Kidney (tissue), 14 donors: ENCODE results near the gene B4GALT3. TPM values are rescaled to one million over a fixed set of nuclear protein-coding genes. Genes with fewer than 3 reads are reported as not detected.

Source experiments
- DNase-seq, 5 donors: peaks; one replicate each; pipeline ENCODE4 v3.0.0-alpha.2; 2013 to 2020
- FAIRE-seq: peaks from 2 replicates; lab custom pipeline; 2012; peaks lifted over from hg19 to GRCh38; lab: Jason Lieb, UNC
- H3K27ac ChIP-seq, 2 donors: one replicate each; pipeline ENCODE4 v1.7.0; 2013; ENCODE audit warnings: low read depth in 2 of 2, low read length in 2 of 2, inconsistent platforms in 1 of 2
- H3K27me3 ChIP-seq: one replicate; pipeline ENCODE4 v1.7.1; 2013; ENCODE audit warnings: low read length, inconsistent platforms; ENCODE audit not compliant: control insufficient read depth, insufficient read depth
- H3K36me3 ChIP-seq, 3 donors: one replicate each; pipeline versions ENCODE4 v1.7.0 to v1.7.1; 2013; ENCODE audit warnings: low read length in 3 of 3, control low read depth in 1 of 3, inconsistent platforms in 1 of 3; ENCODE audit not compliant: insufficient read depth in 3 of 3, control insufficient read depth in 2 of 3
- H3K4me1 ChIP-seq, 3 donors: one replicate each; pipeline versions ENCODE4 v1.7.0 to v1.7.1; 2013; ENCODE audit warnings: low read length in 3 of 3, inconsistent platforms in 1 of 3, low read depth in 1 of 3; ENCODE audit not compliant: control insufficient read depth in 2 of 3, insufficient read depth in 2 of 3
- H3K4me3 ChIP-seq, 3 donors: one replicate each; pipeline versions ENCODE4 v1.7.0 to v1.8.1; 2013; ENCODE audit warnings: low read length in 3 of 3, control low read depth in 1 of 3, inconsistent platforms in 1 of 3
- H3K9ac ChIP-seq, 3 donors: one replicate each; pipeline versions ENCODE4 v1.7.0 to v1.7.1; 2013; ENCODE audit warnings: low read length in 3 of 3, control low read depth in 1 of 3, inconsistent platforms in 1 of 3
- H3K9me3 ChIP-seq, 3 donors: one replicate each; pipeline versions ENCODE4 v1.7.0 to v1.7.1; 2013; ENCODE audit warnings: low read length in 3 of 3, control low read depth in 1 of 3, inconsistent platforms in 1 of 3; ENCODE audit not compliant: control insufficient read depth in 2 of 3, insufficient read depth in 1 of 3
- intact Hi-C: fragments of 100-400 bp; cut with DNase I; formaldehyde crosslinking; loops from one replicate; pipeline ENCODE4 v1.11.1; 2022
- microRNA-seq: library from miRNA; unstranded; fragments of <30 nt; microRNA quantifications from one replicate; pipeline ENCODE4 v1.2.0, GENCODE V29; 2020
- polyA plus RNA-seq: library from polyadenylated mRNA; stranded (reverse); fragments of 350-450 nt; fragmentation: Illumina TruSeq; extraction: RNeasy Lipid Tissue Mini Kit (QIAGEN cat#74804); gene quantifications from one replicate; pipeline ENCODE4 v1.2.3, GENCODE V29; 2014; ENCODE audit warnings: low read depth, low replicate concordance; ENCODE audit not compliant: insufficient read depth
- total RNA-seq: library from RNA; stranded (reverse); fragmentation: NEBNext Ultra II Directional; extraction: Animal tissue kit (Norgen Biotek cat#: 25700); gene quantifications from one replicate; pipeline ENCODE4 v1.2.1, GENCODE V29; 2021
- TF ChIP-seq, protein P1 (sequence below): IDR thresholded peaks from 3 replicates; pipeline ENCODE4 v1.5.1; 2012; ENCODE audit warnings: mild to moderate bottlenecking, moderate library complexity, borderline replicate concordance; ENCODE audit not compliant: insufficient read depth; ENCODE audit errors: extremely low read depth
- donor health status: control.
- donor health status: control.
- donor health status: control.
- donor health status: control.
- donor health status: control.
- donor health status: DM: yes; HTN: yes; CAD: no.
- donor health status: Normal renal cell carcinoma (clear cell type).

The B4GALT3 gene
- total and polyA plus RNA-seq, 2 donors from 2014 or later = 22.9 to 33.5 TPM

DNA sequence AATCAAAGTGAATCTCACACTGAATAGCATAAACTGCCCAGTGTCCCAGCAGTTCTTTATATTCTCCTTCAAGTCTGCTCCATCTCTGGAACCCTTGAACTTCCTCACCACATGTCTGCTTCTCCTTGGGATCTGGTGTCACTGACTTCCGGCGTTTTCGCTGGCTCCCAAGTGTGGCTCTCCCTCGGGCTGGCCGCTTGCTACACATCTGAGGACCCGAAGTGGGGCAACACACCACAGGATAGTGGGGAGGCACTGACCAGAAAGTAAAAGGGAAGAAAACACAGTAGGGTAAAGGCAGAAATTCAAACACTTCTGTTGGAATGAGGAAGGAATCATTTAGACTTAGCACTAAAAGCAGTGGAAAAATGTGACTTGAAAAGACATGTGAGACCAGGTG, 54.3 kb downstream of the B4GALT3 start:
- FAIRE-seq (no peak), DNase-seq (no peak)
- peaks cover 4 to 36% (median 27%) of the 10 kb centered on the region in 3 donors for H3K4me1 ChIP-seq
- TF ChIP-seq, protein P1, sequence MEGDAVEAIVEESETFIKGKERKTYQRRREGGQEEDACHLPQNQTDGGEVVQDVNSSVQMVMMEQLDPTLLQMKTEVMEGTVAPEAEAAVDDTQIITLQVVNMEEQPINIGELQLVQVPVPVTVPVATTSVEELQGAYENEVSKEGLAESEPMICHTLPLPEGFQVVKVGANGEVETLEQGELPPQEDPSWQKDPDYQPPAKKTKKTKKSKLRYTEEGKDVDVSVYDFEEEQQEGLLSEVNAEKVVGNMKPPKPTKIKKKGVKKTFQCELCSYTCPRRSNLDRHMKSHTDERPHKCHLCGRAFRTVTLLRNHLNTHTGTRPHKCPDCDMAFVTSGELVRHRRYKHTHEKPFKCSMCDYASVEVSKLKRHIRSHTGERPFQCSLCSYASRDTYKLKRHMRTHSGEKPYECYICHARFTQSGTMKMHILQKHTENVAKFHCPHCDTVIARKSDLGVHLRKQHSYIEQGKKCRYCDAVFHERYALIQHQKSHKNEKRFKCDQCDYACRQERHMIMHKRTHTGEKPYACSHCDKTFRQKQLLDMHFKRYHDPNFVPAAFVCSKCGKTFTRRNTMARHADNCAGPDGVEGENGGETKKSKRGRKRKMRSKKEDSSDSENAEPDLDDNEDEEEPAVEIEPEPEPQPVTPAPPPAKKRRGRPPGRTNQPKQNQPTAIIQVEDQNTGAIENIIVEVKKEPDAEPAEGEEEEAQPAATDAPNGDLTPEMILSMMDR = no peak
- no peaks in the 10 kb centered on the region for H3K27me3 ChIP-seq
- intact Hi-C loops = no loop called here
- peaks cover 8 to 60% (median 38%) of the 10 kb centered on the region in 3 donors for H3K36me3 ChIP-seq
- H3K9ac ChIP-seq = no peak overlapping the region
- no peaks in the 10 kb centered on the region for H3K9me3 ChIP-seq
- no peak overlapping the region for H3K4me3 ChIP-seq
- no peak overlapping the region for H3K27ac ChIP-seq

DNA sequence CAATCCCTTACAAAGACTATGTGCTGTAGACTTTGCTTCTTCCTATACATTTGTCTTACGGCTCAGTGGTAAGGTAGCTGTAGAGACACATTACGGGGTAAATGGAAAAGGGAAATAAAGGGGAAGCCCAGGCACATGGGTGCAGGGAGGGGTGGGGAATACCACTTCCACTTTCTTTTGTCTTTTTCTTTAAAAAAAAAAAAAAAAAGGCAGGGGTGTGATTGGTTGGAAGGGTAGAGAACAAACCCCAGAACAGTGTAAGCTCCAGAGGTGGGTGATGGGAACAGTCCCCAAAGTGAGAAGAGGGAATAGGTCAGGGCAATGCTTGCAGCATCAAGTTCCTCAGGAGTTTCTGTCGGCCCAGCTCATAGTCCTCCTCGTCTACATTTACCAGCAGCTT, 55.5 kb downstream of the B4GALT3 start:
- FAIRE-seq (no peak), DNase-seq (no peak)
- Histone ChIP-seq H3K9ac (no peak overlapping the region), H3K9me3 (no peaks in the 10 kb centered on the region), H3K4me3 (no peak overlapping the region), H3K36me3 (peaks cover 5 to 50% (median 31%) of the 10 kb centered on the region in 3 donors), H3K27ac (no peak overlapping the region), H3K4me1 (peaks cover 4 to 26% (median 23%) of the 10 kb centered on the region in 3 donors), H3K27me3 (no peaks in the 10 kb centered on the region)
- intact Hi-C loops = no loop called here
- TF ChIP-seq, protein P1 = no peak

Small RNAs within 50 kb of the gene (microRNA-seq; reads per million reads assigned to microRNA genes)
- gene MIR5187 = not detected

Other genes starting within 250 kb of the B4GALT3 start
- not detected for gene ITLN2, start 222.7 kb downstream of the B4GALT3 start, total RNA-seq
- 0.88 TPM for gene ITLN2, start 222.7 kb downstream of the B4GALT3 start, polyA plus RNA-seq
- 117 TPM for gene F11R, start 156.4 kb downstream of the B4GALT3 start, total RNA-seq
- 36.9 TPM for gene F11R, start 156.4 kb downstream of the B4GALT3 start, polyA plus RNA-seq
- 74.5 TPM for gene TSTD1, start 138.5 kb downstream of the B4GALT3 start, total RNA-seq
- 200 TPM for gene TSTD1, start 138.5 kb downstream of the B4GALT3 start, polyA plus RNA-seq
- 56.1 TPM for gene USF1, start 131.5 kb downstream of the B4GALT3 start, total RNA-seq
- gene USF1, start 131.5 kb downstream of the B4GALT3 start, polyA plus RNA-seq = 48.7 TPM
- 21.6 TPM for gene ARHGAP30, start 107.6 kb downstream of the B4GALT3 start, total RNA-seq
- 1.2 TPM for gene ARHGAP30, start 107.6 kb downstream of the B4GALT3 start, polyA plus RNA-seq
- 12.8 TPM for gene NECTIN4, start 87.9 kb downstream of the B4GALT3 start, total RNA-seq
- 2.7 TPM for gene NECTIN4, start 87.9 kb downstream of the B4GALT3 start, polyA plus RNA-seq
- 21.9 TPM for gene KLHDC9, start 79.1 kb downstream of the B4GALT3 start, total RNA-seq
- gene KLHDC9, start 79.1 kb downstream of the B4GALT3 start, polyA plus RNA-seq = 32.2 TPM
- gene PFDN2, start 59.5 kb downstream of the B4GALT3 start, total RNA-seq = 46.7 TPM
- 149 TPM for gene PFDN2, start 59.5 kb downstream of the B4GALT3 start, polyA plus RNA-seq
- 42.3 TPM for gene NIT1, start 59.4 kb downstream of the B4GALT3 start, total RNA-seq
- gene NIT1, start 59.4 kb downstream of the B4GALT3 start, polyA plus RNA-seq = 91.5 TPM
- 37.2 TPM for gene DEDD, start 44.8 kb downstream of the B4GALT3 start, total RNA-seq
- gene DEDD, start 44.8 kb downstream of the B4GALT3 start, polyA plus RNA-seq = 23.2 TPM
- 96.9 TPM for gene UFC1, start 23.5 kb downstream of the B4GALT3 start, total RNA-seq
- 175 TPM for gene UFC1, start 23.5 kb downstream of the B4GALT3 start, polyA plus RNA-seq
- 26.3 TPM for gene USP21, start 18.0 kb downstream of the B4GALT3 start, total RNA-seq
- 27.7 TPM for gene USP21, start 18.0 kb downstream of the B4GALT3 start, polyA plus RNA-seq
- 23.6 TPM for gene PPOX, start 11.1 kb downstream of the B4GALT3 start, total RNA-seq
- 29.4 TPM for gene PPOX, start 11.1 kb downstream of the B4GALT3 start, polyA plus RNA-seq
- 14.0 TPM for gene ADAMTS4, start 21.5 kb upstream of the B4GALT3 start, total RNA-seq
- gene ADAMTS4, start 21.5 kb upstream of the B4GALT3 start, polyA plus RNA-seq = 0.26 TPM
- 92.7 TPM for gene NDUFS2, start 24.9 kb upstream of the B4GALT3 start, total RNA-seq
- 197 TPM for gene NDUFS2, start 24.9 kb upstream of the B4GALT3 start, polyA plus RNA-seq
- 43.4 TPM for gene FCER1G, start 37.8 kb upstream of the B4GALT3 start, total RNA-seq
- 38.9 TPM for gene FCER1G, start 37.8 kb upstream of the B4GALT3 start, polyA plus RNA-seq
- not detected for gene APOA2, start 46.1 kb upstream of the B4GALT3 start, total RNA-seq
- not detected for gene APOA2, start 46.1 kb upstream of the B4GALT3 start, polyA plus RNA-seq
- gene TOMM40L, start 48.6 kb upstream of the B4GALT3 start, total RNA-seq = 12.1 TPM
- 29.0 TPM for gene TOMM40L, start 48.6 kb upstream of the B4GALT3 start, polyA plus RNA-seq
- not detected for gene NR1I3, start 60.7 kb upstream of the B4GALT3 start, total RNA-seq
- gene NR1I3, start 60.7 kb upstream of the B4GALT3 start, polyA plus RNA-seq = 19.6 TPM
- 1.3 TPM for gene PCP4L1, start 81.2 kb upstream of the B4GALT3 start, total RNA-seq
- gene PCP4L1, start 81.2 kb upstream of the B4GALT3 start, polyA plus RNA-seq = 1.2 TPM
- 4.1 TPM for gene MPZ, start 132.5 kb upstream of the B4GALT3 start, total RNA-seq
- gene MPZ, start 132.5 kb upstream of the B4GALT3 start, polyA plus RNA-seq = 3.0 TPM
- gene SDHC, start 136.9 kb upstream of the B4GALT3 start, total RNA-seq = 209 TPM
- 390 TPM for gene SDHC, start 136.9 kb upstream of the B4GALT3 start, polyA plus RNA-seq
- 3.4 TPM for gene CFAP126, start 190.4 kb upstream of the B4GALT3 start, total RNA-seq
- 2.5 TPM for gene CFAP126, start 190.4 kb upstream of the B4GALT3 start, polyA plus RNA-seq